EL (cell line): Measurements from ENCODE around the gene ACSF2.
"Not testable (repeated sequence)": the region's sequence is repeated elsewhere in the genome, so short reads cannot be mapped to it uniquely, and the experiment has no call there.

Experiments
- DNase-seq: peaks from one replicate; pipeline ENCODE4 v3.0.0-alpha.2; 2016

The ACSF2 gene, protein sequence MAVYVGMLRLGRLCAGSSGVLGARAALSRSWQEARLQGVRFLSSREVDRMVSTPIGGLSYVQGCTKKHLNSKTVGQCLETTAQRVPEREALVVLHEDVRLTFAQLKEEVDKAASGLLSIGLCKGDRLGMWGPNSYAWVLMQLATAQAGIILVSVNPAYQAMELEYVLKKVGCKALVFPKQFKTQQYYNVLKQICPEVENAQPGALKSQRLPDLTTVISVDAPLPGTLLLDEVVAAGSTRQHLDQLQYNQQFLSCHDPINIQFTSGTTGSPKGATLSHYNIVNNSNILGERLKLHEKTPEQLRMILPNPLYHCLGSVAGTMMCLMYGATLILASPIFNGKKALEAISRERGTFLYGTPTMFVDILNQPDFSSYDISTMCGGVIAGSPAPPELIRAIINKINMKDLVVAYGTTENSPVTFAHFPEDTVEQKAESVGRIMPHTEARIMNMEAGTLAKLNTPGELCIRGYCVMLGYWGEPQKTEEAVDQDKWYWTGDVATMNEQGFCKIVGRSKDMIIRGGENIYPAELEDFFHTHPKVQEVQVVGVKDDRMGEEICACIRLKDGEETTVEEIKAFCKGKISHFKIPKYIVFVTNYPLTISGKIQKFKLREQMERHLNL

DNA sequence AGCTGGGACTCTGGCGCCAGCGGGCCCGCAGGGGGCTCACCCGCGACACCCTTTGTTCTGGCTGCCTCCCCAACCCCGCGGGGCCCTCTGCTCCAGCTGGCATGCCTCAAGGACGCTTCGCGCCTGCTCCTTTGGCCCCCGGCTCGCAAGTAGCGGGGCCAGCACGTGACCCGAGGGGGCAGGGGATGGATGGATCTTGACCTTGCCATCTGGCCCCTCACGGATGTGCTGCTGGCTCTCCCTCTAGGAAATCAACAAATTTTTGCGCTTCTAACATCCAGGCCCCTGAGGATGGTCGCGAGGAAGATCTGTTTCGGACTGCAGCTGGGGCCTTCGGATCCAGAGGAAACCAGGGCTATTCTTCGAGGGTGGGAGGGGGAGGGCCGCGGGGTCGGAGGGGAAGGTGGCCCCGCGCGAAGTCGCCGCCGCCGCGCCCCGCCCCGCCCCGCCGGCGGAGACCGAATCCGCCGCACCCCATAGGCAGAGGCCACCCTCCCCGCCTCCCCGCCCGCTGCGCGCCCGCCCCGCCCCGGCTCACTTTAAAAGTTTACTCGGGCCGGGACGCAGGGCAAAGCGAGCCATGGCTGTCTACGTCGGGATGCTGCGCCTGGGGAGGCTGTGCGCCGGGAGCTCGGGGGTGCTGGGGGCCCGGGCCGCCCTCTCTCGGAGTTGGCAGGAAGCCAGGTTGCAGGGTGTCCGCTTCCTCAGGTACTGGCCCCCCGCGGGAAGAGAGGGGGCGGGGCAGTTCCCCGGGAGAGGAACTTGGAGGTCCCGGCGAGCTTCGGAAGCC, at the start of gene ACSF2:
ACSF2 (plus strand) TSS at position 537 of the 790 bp plus-strand sequence; CDS start at position 581, 44 bp downstream.
- peak; percentile 71 for DNase-seq

DNA sequence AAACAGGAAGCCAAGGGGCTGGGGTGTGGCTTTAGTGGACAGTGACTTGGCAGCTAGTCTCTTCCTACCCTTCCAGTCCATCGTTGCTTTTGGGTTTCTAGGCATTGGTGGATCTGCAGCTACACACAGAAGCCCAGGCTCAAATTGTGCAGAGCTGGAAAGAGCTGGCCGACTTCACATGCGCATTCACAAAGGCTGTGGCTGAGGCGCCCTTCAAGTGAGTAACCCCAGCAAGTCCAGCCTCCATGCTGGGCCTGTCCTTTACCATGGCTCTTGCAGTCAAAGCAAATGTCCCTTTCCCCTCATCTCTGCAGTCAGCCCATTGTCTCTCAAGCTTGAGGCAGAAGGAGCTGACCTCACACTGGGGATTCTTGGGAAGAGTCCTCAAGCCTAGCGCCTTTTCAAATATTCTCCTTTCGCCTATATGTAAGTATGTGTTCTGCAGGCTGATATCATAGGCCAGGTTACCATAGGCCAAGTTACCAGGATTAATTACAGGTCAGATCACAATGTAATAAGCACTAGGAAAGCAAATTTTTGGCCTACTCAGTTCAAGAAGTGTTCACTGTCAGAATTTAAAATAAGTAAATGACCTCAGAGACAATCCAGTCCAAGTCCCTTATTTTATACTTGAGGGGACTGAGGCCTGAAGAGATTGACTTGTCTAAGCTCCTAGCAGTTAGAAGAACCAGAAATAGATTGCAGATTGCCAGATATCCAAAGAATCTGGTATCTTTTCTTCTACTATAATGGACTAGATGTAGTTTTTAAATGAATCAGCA, 46.5 kb upstream of the ACSF2 start:
- DNase-seq, result no peak

DNA sequence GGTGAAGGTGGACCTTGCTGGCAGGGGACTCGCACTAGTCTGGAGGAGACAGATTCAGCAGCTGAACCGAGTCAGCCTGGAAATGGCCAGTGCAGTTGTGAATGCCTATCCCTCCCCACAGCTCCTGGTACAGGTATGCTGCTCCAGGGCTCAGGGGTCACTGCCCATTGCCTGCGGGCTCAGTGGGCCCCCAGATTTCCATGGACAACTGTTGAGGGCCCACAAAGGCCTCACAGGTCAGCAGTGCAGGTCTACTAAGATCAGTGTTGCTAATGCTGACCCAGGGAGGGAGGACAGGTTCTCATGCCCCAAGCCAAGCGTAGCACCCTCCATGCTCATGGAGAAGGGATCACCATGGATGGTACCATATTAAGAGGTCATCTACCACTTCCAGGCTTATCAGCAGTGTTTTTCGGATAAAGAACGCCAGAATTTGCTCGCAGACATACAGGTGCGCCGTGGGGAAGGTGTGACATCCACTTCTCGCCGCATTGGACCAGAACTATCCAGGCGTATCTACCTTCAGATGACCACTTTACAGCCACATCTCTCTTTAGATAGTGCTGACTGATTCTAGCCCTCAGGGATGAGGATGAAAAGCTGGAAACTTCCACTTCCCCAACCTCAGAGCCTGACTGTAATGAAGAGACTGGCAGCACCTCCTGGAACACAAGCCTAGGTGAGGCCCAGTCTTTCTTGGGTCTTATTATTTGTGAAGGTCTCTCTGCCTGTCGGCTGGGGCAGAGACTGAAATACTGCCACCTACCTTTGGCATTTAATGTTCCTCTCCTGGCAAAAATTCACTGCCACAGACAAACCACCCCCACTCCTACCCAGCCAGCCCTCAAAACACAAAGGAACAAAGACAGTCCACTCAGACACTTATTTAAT, 45.4 kb upstream of the ACSF2 start:
- DNase-seq, result no peak

DNA sequence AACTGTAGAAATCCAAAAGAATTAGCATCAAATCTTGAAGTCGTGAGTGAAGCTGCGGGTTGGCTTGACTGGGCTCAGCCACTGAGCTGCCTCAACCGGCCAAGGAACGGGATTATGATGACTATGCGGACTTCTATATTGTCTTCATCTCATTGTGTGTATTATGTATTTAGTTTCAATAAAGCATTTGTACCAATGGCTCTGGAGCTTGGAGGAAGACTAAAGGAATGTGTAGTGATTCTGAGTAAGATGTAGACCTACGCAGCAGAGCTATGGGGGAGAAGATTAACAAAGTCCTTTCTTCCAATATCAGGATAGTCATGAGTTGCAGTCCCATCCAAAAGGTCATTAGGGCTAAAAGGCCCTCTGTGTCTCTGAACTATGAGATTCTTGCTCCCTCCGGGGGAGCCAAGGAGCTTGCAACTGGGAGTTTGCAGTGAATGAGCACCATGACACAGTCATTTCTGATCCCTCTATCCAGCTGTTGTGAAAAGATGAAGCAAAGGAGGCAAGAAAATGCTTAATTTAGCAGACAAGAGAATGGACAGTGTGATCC, 44.7 kb upstream of the ACSF2 start:
- DNase-seq, result no peak

DNA sequence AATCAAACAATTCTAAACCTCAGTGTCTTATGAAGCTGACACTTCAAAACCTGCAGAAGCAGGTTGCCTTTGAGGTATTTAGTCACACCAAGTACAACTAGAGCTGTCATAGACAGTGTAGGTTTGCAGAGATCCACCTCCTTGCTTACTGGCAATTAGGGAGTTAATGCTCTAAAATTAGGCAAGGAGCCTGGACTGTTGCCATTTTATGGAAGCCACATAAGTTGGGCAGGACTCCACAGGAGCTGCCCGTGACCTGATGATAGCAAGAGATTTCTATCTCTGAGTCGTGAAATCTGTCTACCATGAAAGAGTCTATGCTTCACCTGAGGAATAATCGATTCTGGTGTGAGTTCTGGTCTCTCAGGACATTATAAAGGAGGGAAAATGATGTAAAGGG, 44.1 kb upstream of the ACSF2 start:
- no peak for DNase-seq

DNA sequence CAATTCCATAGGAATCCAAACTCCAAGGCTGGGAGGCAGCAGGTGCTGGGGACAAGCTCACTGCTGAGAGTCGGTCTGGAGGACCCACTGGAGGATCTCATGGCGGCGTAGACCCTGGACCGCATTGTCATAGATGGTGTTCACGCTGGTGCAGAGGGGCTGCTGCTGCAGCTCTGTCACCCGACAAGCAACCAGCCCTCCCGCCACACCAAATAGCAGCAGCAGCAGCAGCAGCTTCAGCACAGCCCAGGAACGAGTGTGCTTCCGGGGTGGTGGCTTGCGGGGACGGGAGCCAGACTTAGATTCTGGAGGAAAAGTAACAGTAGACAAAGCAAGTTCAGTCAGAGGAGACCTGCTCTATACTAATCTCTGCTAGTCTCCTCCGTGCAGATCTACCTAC, 43.1 kb upstream of the ACSF2 start:
- no peak for DNase-seq

DNA sequence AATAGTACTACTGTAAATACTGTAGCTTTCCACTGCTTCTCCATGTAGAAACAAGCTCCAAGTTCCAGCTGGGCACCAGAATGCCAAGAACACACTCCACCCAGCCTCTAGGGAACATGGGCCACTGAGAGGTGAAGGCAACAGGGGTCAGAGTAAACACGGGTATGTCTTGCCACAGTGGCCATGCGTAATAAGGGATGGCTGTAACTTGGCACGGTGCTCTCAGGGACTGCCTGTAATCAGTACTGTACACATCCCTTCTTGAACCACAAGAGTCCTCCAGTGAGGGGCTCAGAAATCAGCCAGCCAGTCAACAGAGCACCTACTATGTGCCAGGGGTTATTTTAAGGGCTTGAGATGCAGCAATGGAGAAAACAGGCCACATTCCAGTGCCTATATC, 39.5 kb upstream of the ACSF2 start:
- DNase-seq, result no peak

DNA sequence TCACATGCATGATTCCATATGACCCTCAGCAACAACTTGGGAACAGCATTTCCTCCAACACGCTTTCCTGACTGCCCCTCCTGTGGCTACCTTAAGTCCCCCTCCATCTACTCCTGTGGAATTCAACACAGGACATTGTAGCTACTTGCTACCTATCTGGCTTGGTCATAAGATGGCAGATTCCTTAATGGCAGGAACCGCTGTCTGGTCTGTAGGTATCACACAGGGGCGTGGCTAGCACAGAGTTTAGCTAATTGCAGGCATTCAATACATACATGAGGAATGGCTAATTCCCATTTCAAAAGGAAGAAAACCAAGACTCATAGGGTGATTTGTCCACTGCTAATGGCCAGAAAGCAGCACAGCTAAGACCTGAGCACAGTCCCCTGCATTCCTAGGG, 37.3 kb upstream of the ACSF2 start:
- no peak for DNase-seq

DNA sequence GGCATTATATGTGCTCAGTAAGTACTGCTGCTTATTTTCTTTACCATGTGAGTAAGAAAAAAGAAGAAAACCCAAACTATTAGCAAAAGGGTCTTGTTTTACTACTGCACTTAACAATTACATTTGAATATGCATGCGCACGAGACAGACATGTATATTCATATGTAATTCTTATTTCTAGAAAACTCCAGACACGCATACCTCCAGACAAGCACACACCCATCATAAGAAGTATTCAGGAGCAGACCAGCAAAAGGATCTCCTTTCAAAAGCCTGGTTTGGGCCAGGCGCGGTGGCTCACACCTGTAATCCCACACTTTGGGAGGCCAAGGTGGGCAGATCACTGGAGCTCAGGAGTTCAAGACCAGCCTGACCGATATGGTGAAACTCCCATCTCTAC, 36.5 kb upstream of the ACSF2 start:
- DNase-seq, result no peak

DNA sequence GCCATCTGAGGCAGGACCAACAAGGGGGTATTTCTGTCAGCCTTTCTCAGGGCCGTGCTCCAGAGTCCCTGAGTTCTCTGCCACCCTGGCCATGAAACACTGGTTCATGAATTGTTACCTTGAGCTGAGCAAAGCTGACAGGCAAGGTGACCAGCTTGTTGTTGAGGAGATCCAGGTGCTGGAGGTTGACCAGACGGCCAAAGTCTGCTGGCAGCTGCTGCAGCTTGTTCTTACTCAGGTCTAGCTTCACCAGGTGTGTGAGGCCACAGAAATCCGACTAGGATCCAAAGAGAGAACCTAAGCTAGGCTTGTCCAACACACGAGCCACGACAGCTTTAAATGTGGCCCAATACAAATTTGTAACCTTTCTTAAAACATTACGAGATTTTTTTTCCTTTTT, 33.4 kb upstream of the ACSF2 start:
- no peak for DNase-seq

DNA sequence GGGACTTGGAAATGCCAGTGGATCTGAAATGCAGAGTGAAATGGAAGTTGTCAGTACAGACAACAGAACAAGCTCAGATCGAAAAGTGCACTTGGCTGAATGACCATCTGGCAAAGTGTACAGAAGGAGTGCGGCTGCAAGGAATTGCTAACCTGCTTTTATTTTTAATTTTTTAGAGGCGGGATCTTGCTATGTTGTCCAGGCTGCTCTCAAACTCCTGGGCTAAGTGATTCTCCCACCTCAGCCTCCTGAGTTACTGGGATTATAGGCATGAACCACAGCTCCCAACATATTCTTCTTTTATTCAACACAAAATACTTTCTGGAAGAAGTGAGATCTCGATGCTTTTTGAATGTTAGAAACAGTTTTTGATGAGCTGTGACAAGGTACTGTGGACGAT, 32.3 kb upstream of the ACSF2 start:
- no peak for DNase-seq

DNA sequence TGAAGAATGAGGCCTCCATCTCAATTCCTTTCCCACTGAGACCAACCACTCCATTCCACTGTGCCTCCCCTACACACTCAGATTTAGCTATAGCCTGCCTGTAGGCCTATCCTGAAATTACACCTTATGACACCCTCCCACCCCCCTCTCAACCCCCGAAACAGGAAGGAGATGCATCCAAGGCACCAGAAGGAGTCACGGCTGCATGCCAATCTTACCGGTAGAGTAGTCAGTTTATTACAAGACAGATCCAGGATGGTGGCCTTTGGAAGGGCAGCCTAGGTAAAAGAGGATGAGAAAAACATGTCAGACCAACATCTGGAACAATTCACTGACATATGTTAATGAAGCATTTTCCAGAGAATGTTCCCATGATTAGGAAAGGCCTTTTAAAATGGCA, 31.3 kb upstream of the ACSF2 start:
- DNase-seq, result no peak

DNA sequence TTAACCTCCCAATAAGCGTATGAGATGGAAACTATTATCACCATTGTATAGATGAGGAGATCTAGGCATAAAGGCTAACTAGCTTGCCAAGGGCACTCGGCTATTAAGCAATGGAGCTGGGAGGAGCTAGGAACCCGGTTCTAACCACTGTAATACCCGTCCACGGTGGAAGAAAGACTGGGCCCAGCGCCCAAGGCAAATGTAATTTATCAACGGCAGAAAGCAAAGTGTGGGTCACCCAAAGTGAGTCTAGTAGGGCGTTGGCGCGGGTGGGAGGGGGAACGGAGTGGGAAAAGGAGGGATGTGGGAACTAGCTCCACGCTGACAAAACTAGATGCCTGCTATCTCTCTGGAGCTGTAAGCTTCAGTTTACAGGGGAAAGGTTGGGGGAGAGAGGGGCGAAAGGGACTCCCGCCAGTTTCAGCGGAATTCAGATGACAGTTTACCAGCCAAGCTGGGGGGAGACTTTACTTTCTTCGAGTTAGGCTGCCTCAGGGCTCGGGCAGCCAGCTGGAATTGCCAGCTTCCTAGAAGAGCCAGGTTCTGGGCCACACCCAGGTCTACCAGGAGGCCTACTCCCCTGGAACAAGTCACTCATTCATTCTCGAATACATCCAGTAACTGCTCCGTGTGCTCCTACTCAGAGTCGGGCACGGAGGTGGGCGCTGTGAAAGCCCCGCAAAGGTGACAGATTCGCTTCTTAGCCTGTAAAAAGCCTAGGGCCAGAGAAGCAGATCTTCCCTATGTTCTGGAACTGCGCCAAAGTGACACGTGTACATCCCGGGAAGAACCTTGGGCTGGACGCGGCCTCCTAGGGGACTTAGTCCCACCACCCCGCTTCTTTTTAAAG, 29.5 kb upstream of the ACSF2 start:
- DNase-seq, result peak; percentile 63

DNA sequence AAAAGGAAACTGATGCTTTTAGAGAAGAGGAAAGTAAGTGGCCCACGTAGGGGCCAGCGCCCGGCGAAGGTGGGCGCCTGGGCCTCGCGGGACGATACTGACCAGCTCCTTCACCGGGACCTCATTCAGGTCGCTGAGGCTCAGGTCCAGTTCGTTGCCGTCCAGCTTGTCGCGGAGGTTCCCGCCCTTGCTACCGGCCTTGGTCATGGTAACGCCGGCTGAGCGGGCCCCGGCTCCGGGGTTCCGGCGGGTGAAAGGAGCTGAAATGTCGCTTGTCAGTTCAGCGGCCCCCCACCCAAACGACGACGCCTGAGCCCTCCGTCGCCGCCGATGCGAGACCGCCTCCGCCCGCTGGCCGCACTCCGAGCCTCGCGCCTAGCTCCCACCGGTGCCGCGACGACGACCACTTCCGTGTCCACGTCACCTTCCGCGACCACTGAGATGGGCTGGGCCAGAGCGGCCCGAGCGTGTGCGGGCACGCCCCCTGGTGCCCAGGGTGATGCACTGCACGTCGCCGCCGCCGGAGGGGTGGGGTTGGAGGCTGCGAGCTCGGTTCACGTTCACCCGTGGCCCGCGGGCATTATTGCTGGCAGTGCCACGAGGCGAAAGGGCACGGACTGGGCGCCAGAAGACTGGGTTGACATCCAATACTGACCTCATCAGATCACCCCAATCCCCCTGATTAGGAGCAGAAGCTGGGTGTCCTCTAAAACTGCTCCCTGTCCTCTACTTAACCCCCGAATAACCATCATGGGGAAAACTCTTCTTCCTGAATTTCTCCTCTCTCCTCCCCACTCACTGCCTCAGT, 28.7 kb upstream of the ACSF2 start, which contains the start of gene LRRC59:
LRRC59 (minus strand) TSS at position 413 of the 808 bp plus-strand sequence; CDS start at position 207, 206 bp downstream.
- peak; percentile 83 for DNase-seq

DNA sequence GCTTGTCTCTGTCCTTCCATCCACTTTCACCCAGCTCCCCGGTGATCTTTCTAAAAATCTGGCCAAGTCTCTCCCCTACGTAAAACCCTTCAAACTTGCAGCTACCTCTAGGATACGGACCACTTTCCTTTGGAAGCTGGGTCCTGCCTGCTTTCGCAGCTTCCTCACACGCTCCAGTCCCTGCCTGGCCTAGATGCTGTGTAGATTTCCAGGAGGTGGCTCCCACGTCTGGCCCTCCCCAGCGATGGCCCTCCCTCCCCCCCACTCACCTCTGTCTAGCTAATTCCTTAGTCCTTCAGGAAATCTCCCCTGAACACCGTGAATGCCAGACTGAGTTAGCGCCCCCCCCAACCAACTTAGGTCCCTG, 28.1 kb upstream of the ACSF2 start:
- DNase-seq, result no peak

DNA sequence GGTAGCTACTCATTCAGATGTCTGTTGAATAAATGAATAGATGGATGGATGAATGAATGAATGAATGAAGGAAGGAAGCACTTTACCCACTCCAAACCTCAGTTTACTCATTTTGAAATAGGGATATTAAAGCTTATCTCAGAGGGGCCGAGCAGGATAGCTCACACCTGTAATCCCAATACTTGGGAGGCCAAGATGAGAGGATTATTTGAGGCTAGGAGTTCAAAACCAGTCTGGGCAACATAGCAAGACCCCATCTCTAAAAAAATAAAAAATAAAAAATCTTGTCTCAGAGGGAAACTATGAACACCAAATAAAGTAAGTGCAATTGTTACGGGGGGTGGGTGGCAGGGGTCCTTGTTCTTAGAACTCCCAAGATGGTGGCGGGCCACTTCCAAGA, 27.3 kb upstream of the ACSF2 start:
- DNase-seq, result not testable (repeated sequence)

DNA sequence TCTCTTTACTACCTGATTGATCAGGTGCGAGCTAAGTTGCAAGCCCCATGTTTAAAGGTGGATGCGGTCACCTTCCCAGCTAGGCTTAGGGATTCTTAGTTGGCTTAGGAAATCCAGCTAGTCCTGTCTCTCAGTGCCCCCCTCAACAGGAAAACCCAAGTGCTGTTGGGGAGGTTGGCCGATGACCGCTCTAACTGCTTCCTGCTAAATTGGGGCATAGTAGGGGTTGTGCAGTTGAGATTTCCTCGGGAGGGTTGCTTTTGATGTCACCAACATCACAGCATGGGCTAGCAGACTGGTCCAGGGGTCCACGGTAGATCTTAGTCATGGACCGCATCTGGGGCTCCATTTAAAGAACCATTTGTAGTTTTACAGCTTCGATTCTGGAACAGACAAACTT, 26.4 kb upstream of the ACSF2 start:
- DNase-seq, result not testable (repeated sequence)

DNA sequence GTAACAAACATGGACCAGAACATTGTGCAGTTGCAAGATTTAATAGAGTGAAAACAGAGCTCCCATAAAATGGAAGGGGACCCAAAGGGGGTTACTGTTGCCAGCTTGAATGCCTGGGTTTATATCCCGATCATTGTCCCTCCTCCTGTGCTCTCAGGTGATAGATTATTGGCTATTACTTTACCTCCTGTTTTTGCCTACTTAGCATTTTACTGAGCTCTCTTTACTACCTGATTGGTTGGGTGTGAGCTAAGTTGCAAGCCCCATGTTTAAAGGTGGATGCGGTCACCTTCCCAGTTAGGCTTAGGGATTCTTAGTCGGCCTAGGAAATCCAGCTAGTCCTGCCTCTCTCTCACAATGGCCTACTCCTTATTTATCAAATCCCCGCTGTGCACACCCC, 20.7 kb upstream of the ACSF2 start:
- DNase-seq, result not testable (repeated sequence)

DNA sequence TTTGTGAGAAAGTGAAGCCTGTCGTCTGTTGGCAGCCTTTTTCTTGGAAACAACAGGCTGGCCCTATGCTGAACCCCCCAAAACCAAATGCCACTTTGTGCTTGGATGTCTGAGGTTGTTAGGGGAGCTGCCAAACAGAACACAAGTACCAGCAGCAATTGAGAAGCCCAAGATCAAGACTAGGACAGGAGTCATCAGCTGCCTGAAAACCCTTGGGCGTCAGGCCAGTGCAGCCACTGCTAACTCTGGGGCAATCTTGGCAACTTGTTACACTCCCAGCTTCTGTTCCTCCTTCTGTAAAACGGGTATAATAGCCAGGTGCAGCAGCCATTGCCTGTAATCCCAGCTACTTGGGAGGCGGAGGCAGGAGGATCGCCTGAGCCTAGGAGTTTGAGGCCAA, 19.4 kb upstream of the ACSF2 start:
- no peak for DNase-seq

DNA sequence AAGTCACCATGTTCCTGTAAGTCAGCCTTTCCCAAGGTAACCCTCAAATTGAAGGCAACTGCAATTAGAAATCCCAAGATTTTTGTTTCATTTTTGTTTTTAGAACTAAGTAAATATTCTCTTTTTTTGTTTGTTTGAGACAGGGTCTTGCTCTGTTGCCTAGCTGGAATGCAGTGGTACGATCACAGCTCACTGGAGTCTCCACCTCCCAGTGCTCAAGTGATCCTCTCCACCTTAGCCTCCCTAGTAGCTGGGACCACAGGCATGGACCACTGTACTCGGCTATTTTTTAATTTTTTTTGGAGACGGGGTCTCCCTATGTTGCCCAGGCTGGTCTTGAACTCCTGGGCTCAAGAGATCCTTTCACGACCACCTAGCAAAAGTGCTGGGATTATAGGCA, 18.1 kb upstream of the ACSF2 start:
- no peak for DNase-seq
